Neutrophil (primary cell): ENCODE data around the gene SLC2A4.

Experiments used
- H3K27ac ChIP-seq: fragments of 200-600 bp; sonication (generic); 2 replicates; pipeline ENCODE4 v1.5.1; 2016; ENCODE audit warnings: mild to moderate bottlenecking, moderate library complexity
- H3K27me3 ChIP-seq: fragments of 200-600 bp; sonication (generic); 2 replicates; pipeline ENCODE4 v1.6.0; 2016; ENCODE audit warnings: mild to moderate bottlenecking
- H3K36me3 ChIP-seq: fragments of 200-600 bp; sonication (generic); 2 replicates; pipeline ENCODE4 v1.5.1; 2017
- H3K4me1 ChIP-seq, 2 experiments: fragments of 200-600 bp in 1 of 2; sonication (generic) in 1 of 2; 1 replicate in 1 of 2; 2 replicates in 1 of 2; pipeline versions ENCODE4 v1.5.1 to v1.6.1; 2013 to 2016; ENCODE audit warnings: low read depth in 1 of 2, low read length in 1 of 2, mild to moderate bottlenecking in 1 of 2, moderate library complexity in 1 of 2; ENCODE audit not compliant: control insufficient read depth in 1 of 2, insufficient read depth in 1 of 2
- H3K4me3 ChIP-seq, 2 experiments: fragments of 200-600 bp in 1 of 2; sonication (generic) in 1 of 2; 1 replicate in 1 of 2; 2 replicates in 1 of 2; pipeline ENCODE4 v1.5.1; 2013 to 2016; ENCODE audit warnings: low read depth in 1 of 2, low read length in 1 of 2, mild to moderate bottlenecking in 1 of 2, moderate library complexity in 1 of 2
- H3K9me3 ChIP-seq: fragments of 200-600 bp; sonication (generic); 2 replicates; pipeline ENCODE4 v1.5.1; 2016
- TF ChIP-seq, protein P1 (sequence below): fragments of 200-600 bp; sonication (generic); IDR thresholded peaks from 2 replicates; pipeline ENCODE4 v1.5.1; 2016; ENCODE audit warnings: antibody characterized with exemption

The SLC2A4 gene

DNA sequence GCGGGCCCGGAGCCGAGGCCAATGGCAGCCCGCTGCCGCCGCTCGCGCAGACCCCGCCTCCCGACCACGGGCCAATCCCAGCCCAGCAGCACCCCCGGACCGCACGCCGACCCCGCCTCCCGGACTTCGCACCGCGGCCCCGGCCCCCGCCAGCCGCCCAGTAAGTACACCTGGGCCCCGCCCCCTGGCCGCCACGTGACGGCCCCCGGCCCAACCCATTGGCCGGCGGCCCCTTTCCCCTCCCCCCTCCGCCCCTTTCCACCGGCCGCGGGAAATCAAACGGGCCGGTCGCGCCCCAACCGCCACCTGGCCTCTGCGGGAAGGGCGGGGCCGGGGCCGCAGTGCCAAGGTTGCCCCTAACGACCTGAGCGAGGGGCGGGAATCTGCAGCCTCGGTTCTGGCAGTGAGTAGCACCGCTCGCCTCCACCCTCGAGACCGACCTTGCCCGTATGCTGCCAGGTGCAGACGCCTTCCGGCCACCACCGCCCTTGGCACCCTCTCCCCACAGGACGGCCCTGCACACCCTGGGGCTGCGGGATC is 13.2 kb downstream of the SLC2A4 start, which contains the start of gene YBX2:
TSS of gene YBX2 (minus strand) at position 26 of the 540 bp plus-strand sequence. CDS start 139 bp downstream, outside the sequence.
- Histone ChIP-seq H3K4me1 (peaks cover 18 to 26% of the 10 kb centered on the region in 2 experiments), H3K36me3 (no peaks in the 10 kb centered on the region), H3K9me3 (no peaks in the 10 kb centered on the region), H3K27ac (no peak within 1 kb of the TSS), H3K27me3 (peaks cover 96% of the 10 kb centered on the region), H3K4me3 (peak within 1 kb of the TSS; percentile 40 to 64)
- TF ChIP-seq, protein P1, sequence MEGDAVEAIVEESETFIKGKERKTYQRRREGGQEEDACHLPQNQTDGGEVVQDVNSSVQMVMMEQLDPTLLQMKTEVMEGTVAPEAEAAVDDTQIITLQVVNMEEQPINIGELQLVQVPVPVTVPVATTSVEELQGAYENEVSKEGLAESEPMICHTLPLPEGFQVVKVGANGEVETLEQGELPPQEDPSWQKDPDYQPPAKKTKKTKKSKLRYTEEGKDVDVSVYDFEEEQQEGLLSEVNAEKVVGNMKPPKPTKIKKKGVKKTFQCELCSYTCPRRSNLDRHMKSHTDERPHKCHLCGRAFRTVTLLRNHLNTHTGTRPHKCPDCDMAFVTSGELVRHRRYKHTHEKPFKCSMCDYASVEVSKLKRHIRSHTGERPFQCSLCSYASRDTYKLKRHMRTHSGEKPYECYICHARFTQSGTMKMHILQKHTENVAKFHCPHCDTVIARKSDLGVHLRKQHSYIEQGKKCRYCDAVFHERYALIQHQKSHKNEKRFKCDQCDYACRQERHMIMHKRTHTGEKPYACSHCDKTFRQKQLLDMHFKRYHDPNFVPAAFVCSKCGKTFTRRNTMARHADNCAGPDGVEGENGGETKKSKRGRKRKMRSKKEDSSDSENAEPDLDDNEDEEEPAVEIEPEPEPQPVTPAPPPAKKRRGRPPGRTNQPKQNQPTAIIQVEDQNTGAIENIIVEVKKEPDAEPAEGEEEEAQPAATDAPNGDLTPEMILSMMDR: no peak

DNA sequence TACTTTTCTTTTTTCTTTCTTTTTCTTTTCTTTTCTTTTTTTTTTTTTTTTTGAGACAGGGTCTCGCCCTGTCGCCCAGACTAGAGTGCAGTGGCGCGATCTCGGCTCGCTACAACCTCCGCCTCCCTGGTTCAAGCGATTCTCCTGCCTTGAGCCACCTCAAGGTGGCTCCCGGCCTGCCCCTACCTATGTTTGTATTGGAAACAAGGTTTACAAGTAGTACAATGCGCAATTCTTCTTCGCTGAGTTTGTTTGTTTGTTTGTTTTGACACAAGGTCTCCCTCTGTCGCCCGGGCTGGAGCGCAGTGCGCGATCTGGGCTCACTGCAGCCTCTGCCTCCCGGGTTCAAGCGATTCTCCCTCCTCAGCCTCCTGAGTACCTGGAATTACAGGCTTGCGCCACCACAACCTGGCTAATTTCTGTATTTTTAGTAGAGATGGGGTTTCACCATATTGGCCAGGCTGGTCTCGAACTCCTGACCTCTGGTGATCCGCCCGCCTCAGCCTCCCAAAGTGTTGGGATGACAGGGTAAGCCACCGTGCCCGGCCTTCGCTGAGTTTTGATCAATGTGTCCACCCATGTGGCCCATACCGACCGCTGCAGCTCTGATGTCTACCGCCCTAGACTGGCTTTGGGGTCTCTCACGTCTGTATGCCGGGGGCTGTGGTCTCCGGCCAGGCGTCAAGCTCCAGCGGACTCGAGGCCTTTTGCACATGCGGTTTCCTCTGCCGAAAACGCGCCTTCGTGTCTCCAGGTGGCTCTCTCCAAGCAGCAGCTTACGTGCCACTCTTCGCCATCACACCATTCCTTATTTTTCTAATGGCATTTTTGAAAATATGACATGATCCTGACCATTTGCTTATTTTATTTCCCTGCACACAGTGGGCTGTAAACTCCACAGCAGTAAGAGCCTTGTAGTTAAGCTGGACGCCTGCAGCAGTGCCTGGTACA is 14.0 kb downstream of the SLC2A4 start:
- peak overlapping the region; percentile 40 to 64 for H3K4me3 ChIP-seq
- no peaks in the 10 kb centered on the region for H3K36me3 ChIP-seq

DNA sequence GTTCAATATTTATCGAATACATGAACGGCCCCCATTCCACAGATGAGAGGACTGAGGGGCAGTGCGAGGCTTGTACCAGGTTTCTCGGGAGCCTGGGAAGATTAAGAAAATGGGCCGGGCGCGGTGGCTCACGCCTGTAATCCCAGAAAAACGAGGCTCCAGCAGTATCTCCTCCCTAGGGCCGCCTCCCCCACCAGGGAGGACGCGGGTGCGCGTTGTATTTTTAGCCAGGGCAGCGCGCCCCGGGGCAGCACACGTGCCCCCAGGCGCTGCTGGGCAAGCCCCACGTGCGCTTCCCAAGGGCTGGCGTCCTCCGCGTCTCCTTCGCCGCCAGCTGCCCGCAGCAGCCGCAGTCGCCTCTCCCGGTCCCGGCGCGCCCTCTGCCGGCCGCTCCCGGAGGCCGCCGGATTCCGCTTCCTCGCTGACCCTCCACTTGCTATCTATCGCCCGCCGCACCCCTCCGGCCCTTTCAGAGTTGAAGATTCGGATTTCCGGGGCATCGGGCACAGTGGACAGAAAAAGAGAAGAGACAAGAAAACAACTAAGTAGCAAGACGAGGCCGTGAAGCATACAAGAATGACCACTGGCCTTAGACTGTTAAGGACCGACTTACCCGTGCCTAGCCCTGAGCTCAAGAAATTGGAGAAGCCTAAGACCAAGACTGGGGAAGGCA is 14.8 kb downstream of the SLC2A4 start:
- Histone ChIP-seq H3K27ac (no peak overlapping the region), H3K9me3 (no peaks in the 10 kb centered on the region), H3K36me3 (no peaks in the 10 kb centered on the region), H3K4me1 (peaks cover 18 to 26% of the 10 kb centered on the region in 2 experiments), H3K27me3 (peaks cover 89% of the 10 kb centered on the region), H3K4me3 (peak overlapping the region in 1 of 2 experiments; percentile 39)
- TF ChIP-seq, protein P1: peak; percentile 91

More for the DNA sequence above, 14.0 kb downstream of the SLC2A4 start:
- peaks cover 96% of the 10 kb centered on the region for H3K27me3 ChIP-seq
- H3K4me1 ChIP-seq: peaks cover 18 to 26% of the 10 kb centered on the region in 2 experiments
- TF ChIP-seq, protein P1: no peak
- no peak overlapping the region for H3K27ac ChIP-seq
- H3K9me3 ChIP-seq: no peaks in the 10 kb centered on the region

DNA sequence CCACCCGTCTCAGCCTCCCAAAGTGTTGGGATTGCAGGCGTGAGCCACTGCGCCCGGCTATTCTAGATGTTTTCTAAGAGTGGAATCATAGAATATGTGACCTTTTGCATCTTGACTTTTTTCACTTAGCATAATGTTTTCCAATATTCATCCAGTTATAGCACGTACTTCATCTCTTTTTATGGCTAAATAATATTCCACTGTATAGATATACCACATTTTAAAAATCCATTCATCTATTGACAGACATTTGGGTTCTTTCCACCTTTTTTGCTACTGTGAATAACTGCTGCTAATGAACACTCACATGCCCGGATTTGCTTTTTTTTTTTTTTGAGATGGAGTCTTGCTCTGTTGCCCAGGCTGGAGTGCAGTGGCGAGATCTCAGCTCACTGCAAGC is 22.7 kb downstream of the SLC2A4 start:
- peaks cover 23% of the 10 kb centered on the region in 2 experiments for H3K4me1 ChIP-seq
- H3K36me3 ChIP-seq: no peaks in the 10 kb centered on the region
- TF ChIP-seq, protein P1: no peak
- no peaks in the 10 kb centered on the region for H3K9me3 ChIP-seq
- peaks cover 14% of the 10 kb centered on the region for H3K27me3 ChIP-seq
- no peak overlapping the region for H3K4me3 ChIP-seq
- H3K27ac ChIP-seq: no peak overlapping the region

DNA sequence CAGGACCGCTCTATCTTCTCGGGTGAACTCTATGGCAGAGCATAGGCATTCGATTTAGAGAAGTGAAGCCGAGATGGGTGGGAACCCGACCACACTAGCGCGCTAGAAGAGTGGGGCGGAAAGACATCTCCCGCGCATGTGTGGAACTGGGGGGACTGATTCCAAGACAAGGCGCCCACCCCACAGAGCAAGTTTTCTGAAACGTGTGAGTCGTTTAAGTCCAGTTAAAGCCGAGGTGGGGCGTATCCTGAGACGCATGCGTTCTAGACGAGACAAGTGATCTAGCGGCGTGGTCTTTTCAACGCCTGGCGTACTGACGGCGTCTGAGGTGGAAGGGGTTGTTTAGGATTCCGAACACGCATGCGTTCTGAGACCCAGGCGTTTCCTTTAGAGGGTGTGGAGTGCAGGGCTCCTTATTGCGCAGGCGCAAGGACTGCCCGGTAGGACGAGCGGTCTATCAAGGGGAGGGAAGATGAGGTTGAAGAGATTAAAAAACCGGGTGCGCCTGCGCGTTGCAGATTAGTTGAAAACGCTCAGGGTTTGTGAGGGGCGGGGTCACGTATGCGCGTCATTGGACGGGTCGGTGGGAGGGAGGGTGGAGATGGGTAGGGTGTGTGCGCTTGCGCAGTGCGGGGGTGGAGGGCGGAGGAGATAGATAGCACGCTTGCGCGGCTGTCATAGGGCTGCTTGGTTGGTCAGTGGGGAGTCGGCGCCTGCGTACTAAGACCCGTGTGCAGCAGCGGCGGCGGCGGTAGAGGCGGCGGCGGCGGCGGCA is 25.6 kb downstream of the SLC2A4 start, which contains the start of gene EIF5A:
TSS of gene EIF5A (plus strand) at position 718 of the 775 bp plus-strand sequence. CDS start 2,008 bp downstream, outside the sequence.
- Histone ChIP-seq H3K4me1 (peaks cover 30 to 32% of the 10 kb centered on the region in 2 experiments), H3K27ac (peak within 1 kb of the TSS; percentile 98), H3K36me3 (peaks cover 19% of the 10 kb centered on the region), H3K4me3 (peak within 1 kb of the TSS; percentile 75 to 82), H3K27me3 (no peaks in the 10 kb centered on the region), H3K9me3 (no peaks in the 10 kb centered on the region)
- TF ChIP-seq, protein P1: no peak
